SK-N-MC (cell line): ENCODE measurements around the gene SNX9.

Source experiments
- EZH2 ChIP-seq: fragments of 200-600 bp; sonication (generic); IDR thresholded peaks from one replicate; pipeline ENCODE4 v1.6.1; 2017; ENCODE audit warnings: antibody characterized with exemption
- FOXP2 ChIP-seq: optimal IDR thresholded peaks from 2 replicates; pipeline ENCODE3; 2011; ENCODE audit warnings: mild to moderate bottlenecking, moderate library complexity; ENCODE audit not compliant: insufficient read depth; ENCODE audit errors: extremely low read length, control extremely low read depth
- POLR2AphosphoS5 ChIP-seq: IDR thresholded peaks from 2 replicates; pipeline ENCODE4 v1.6.1; 2012; ENCODE audit warnings: mild to moderate bottlenecking, low read depth, low read length, borderline replicate concordance

- TF ChIP-seq EZH2 (no peak), FOXP2 (no peak), POLR2AphosphoS5 (no peak)
Observed at GRCh38 chr6:157840261-157840660, 17.2 kb downstream of the SNX9 start.
